ENCODE measurements around the gene CFB. TPM values are rescaled to one million over a fixed set of nuclear protein-coding genes. Genes with fewer than 3 reads are reported as not detected.
A peak's percentile ranks its signal among the peaks of the same experiment; 100 is the strongest.

Gene CFB
- total and polyA plus RNA-seq, 9 of the 15 experiments (the other 6 are each of a cell fraction or from before 2014, with no cell fraction given), result 0.08 to 0.91 (median 0.22) TPM; not detected in 4

DNA sequence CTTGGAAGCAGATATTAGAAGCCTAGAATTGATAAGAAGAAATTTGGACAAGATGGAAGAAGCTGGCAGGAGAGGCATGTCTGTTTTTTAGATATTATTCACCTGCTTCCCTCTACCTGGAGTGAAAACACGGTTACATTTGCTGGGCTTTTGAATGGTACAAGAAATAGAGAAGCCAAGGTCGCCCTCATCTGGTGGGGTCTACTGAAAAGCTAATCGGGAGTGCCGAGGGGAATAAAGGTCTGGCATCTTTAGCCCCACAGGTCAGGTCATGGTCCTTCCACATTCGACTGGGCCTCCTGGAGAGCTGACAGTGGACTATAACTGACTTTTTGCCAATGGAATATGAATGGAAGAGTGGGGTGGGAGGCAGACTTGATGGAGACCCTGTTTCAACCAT is 23.0 kb upstream of the CFB start (continued):
- TF ChIP-seq RBBP5 (IDR thresholded peaks at IDR 0.05; ENCODE audit: borderline replicate concordance, insufficient read depth, low read length, poor library complexity, severe bottlenecking) (no peak), RAD21 (CRISPR knock-in tag; conservative IDR thresholded peaks at IDR 0.05 in 1 of 2, IDR thresholded peaks at IDR 0.05 in 1 of 2) (peak; percentile 57 to 69), MCM3 (IDR thresholded peaks at IDR 0.05) (no peak), SRSF7 (optimal IDR thresholded peaks at IDR 0.05; ENCODE audit: low read depth, low read length) (no peak), CTBP1 (IDR thresholded peaks at IDR 0.05; ENCODE audit: borderline replicate concordance) (peak; percentile 27; the same call in 1 of the 2 replicates), ZBTB17 (CRISPR knock-in tag; IDR thresholded peaks at IDR 0.05) (peak; percentile 78; the same call in 1 of the 2 replicates), ZBTB49 (CRISPR knock-in tag; IDR thresholded peaks at IDR 0.05; ENCODE audit: borderline replicate concordance) (no peak), VEZF1 (CRISPR knock-in tag; IDR thresholded peaks at IDR 0.05) (peak; percentile 25; the same call in 1 of the 2 replicates), SMC3 (conservative IDR thresholded peaks at IDR 0.05; ENCODE audit: insufficient read depth, low read depth, low read length) (peak; percentile 29; the same call in 1 of the 2 replicates), CTCF (IDR thresholded peaks at IDR 0.05 in 2 of 3, conservative IDR thresholded peaks at IDR 0.05 in 1 of 3; ENCODE audit: insufficient read depth in 2 of 3, low read depth in 1 of 3, low read length in 3 of 3) (peak; percentile 50 to 61 (median 58)), ARID1B (IDR thresholded peaks at IDR 0.05) (no peak)
- TF ChIP-seq, protein P1, sequence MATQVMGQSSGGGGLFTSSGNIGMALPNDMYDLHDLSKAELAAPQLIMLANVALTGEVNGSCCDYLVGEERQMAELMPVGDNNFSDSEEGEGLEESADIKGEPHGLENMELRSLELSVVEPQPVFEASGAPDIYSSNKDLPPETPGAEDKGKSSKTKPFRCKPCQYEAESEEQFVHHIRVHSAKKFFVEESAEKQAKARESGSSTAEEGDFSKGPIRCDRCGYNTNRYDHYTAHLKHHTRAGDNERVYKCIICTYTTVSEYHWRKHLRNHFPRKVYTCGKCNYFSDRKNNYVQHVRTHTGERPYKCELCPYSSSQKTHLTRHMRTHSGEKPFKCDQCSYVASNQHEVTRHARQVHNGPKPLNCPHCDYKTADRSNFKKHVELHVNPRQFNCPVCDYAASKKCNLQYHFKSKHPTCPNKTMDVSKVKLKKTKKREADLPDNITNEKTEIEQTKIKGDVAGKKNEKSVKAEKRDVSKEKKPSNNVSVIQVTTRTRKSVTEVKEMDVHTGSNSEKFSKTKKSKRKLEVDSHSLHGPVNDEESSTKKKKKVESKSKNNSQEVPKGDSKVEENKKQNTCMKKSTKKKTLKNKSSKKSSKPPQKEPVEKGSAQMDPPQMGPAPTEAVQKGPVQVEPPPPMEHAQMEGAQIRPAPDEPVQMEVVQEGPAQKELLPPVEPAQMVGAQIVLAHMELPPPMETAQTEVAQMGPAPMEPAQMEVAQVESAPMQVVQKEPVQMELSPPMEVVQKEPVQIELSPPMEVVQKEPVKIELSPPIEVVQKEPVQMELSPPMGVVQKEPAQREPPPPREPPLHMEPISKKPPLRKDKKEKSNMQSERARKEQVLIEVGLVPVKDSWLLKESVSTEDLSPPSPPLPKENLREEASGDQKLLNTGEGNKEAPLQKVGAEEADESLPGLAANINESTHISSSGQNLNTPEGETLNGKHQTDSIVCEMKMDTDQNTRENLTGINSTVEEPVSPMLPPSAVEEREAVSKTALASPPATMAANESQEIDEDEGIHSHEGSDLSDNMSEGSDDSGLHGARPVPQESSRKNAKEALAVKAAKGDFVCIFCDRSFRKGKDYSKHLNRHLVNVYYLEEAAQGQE (IDR thresholded peaks at IDR 0.05; ENCODE audit: borderline replicate concordance), result peak; percentile 62
- TF ChIP-seq, protein P1 (CRISPR knock-in tag; IDR thresholded peaks at IDR 0.05; ENCODE audit: low read depth), result no peak
